Type B pancreatic cell (in vitro differentiated cells): ENCODE measurements around the gene CAMSAP1. TPM values are rescaled to one million over a fixed set of nuclear protein-coding genes. Genes with fewer than 3 reads are reported as not detected.

Experiments used
- DNase-seq: peaks from one replicate; pipeline ENCODE4 v3.0.0; 2021; ENCODE audit warnings: mixed read lengths; ENCODE audit not compliant: unreplicated experiment; ENCODE audit errors: extremely low spot score
- H3K27ac Mint-ChIP-seq: 2 replicates; pipeline ENCODE4 v1.8.0; 2021; ENCODE audit warnings: mild to moderate bottlenecking, mixed read lengths
- H3K27me3 Mint-ChIP-seq: 2 replicates; pipeline ENCODE4 v1.8.0; 2021; ENCODE audit warnings: mixed read lengths
- H3K36me3 Mint-ChIP-seq: 2 replicates; pipeline ENCODE4 v1.8.0; 2021; ENCODE audit warnings: mixed read lengths
- H3K4me1 Mint-ChIP-seq: one replicate; pipeline ENCODE4 v1.8.0; 2021; ENCODE audit warnings: mixed read lengths; ENCODE audit not compliant: unreplicated experiment
- H3K4me3 Mint-ChIP-seq: 2 replicates; pipeline ENCODE4 v1.8.0; 2021; ENCODE audit warnings: mild to moderate bottlenecking, mixed read lengths
- H3K9me3 Mint-ChIP-seq: 2 replicates; pipeline ENCODE4 v1.8.0; 2021; ENCODE audit warnings: mixed read lengths
- total RNA-seq: library from RNA; stranded (reverse); gene quantifications from 2 replicates; pipeline ENCODE4 v1.2.1, GENCODE V29; 2021; ENCODE audit warnings: low replicate concordance
- TF ChIP-seq, protein P1 (sequence below): fragments of 200-600 bp; sonication (generic); conservative IDR thresholded peaks from 2 replicates; pipeline ENCODE4 v1.5.0; 2021; ENCODE audit warnings: antibody characterized with exemption, mild to moderate bottlenecking

Gene CAMSAP1
- total RNA-seq, 1 donor from 2014 or later: 58.2 TPM

DNA sequence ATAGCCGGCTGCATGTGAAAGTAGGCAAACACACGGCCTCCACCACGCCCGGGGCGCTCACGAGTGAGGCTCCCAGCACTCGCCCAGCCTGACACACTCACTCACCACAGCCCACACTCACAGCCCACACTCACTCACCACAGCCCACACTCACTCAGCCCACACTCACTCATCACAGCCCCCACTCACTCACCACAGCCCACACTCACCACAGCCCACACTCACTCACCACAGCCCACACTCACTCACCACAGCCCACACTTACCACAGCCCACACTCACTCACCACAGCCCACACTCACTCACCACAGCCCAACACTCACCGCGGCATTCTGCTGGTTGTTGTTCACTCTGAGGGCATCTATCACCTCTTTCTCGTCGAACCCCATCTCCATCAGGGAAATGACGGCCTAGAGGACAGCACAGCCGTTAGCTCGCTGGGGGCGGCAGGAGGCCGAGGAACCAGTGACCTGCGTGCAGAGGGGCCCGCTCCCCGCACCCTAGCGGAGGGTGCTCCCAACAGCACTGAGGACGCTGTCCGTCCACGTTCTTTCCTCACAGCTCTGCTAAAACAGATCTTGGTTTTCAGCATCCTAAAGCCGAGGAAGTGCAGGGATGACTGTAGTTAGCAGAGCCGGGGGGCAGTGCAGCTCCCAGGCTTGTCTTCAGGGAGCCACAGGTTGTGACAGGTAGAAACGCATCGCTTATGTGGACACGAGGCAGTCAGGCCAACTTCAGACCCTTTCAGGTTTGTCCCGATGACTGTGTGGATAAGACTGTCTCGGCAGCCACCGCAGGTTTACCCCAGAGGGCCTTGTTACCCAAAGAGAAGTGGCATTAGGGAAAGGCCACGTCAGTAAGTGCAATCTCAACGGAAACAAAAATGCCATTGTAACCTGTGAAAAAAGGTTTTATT, 32.3 kb upstream of the CAMSAP1 start:
- Mint-ChIP-seq H3K27ac (no peak overlapping the region), H3K9me3 (no peaks in the 10 kb centered on the region), H3K4me3 (no peak overlapping the region), H3K4me1 (no peaks in the 10 kb centered on the region), H3K27me3 (no peaks in the 10 kb centered on the region), H3K36me3 (peaks cover 36% of the 10 kb centered on the region)
- DNase-seq: no peak
- TF ChIP-seq, protein P1, sequence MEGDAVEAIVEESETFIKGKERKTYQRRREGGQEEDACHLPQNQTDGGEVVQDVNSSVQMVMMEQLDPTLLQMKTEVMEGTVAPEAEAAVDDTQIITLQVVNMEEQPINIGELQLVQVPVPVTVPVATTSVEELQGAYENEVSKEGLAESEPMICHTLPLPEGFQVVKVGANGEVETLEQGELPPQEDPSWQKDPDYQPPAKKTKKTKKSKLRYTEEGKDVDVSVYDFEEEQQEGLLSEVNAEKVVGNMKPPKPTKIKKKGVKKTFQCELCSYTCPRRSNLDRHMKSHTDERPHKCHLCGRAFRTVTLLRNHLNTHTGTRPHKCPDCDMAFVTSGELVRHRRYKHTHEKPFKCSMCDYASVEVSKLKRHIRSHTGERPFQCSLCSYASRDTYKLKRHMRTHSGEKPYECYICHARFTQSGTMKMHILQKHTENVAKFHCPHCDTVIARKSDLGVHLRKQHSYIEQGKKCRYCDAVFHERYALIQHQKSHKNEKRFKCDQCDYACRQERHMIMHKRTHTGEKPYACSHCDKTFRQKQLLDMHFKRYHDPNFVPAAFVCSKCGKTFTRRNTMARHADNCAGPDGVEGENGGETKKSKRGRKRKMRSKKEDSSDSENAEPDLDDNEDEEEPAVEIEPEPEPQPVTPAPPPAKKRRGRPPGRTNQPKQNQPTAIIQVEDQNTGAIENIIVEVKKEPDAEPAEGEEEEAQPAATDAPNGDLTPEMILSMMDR: no peak

DNA sequence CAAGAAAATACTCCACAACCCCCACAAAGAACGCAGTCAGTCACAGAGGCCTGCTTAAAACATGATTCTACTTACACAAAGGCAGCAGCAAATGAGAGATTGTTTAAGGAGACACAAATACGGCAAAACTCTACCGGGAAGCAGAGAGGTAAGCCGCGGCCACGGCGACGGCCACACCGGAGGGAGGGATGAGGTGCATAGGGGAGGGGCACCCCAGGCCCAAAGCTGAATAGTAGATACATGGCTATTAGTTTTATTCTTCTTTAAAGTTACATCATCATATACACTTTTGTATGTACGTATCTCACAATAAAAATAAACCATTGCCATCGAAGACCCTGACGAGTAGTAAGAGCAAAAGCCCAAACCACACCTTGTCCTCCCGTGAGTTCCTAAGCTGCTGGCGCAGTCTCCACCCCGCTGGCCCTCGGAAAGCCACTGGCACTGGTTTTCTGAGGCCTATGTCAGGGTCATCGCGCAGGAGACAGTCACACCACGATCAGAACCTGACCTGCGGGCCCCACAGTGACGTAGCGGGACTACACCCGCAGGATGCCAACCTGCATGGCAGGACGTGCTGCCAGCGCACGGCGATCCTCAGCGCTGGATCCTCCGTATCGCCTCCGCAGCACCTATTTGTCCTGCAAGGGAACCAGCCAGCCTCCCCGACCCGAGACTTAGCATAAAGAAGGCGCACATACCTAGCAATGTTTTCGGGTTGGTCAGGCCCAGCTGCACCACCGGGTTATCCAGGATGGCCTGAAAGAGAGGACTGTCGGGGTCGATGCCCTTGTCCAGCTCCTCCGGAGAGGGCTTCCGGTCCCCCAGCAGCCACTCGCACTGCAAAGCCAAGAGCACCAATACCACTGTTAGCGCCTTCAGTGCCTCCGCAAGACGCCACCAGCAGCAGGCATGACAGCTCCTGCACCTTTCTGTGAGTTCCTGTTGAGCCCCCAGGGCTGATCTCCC, 30.5 kb upstream of the CAMSAP1 start:
- Mint-ChIP-seq H3K36me3 (peaks cover 30% of the 10 kb centered on the region), H3K9me3 (no peaks in the 10 kb centered on the region), H3K4me1 (no peaks in the 10 kb centered on the region), H3K27ac (no peak overlapping the region), H3K4me3 (no peak overlapping the region), H3K27me3 (no peaks in the 10 kb centered on the region)
- DNase-seq: no peak
- TF ChIP-seq, protein P1: no peak

DNA sequence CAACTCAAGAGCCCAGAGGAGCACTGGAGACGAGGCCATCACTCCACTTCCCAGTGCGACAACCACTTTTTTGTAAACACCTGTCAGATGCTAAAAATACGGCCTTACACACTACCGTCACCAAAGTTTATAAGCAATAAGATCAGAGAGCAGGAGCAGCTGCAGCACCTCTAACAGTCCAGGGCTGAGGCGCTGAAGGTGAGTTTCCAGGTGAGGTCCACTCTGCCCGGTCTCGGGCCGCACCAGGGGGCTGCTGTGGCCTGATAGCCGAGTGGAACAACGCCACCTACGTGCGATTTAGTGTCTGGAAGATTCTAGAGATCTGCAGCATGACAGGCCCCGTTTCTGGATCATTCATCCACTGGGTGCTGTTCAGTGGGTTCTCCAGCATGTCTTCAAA, 25.8 kb upstream of the CAMSAP1 start:
- Mint-ChIP-seq H3K4me3 (no peak overlapping the region), H3K9me3 (no peaks in the 10 kb centered on the region), H3K27ac (no peak overlapping the region), H3K27me3 (no peaks in the 10 kb centered on the region), H3K36me3 (peaks cover 22% of the 10 kb centered on the region), H3K4me1 (no peaks in the 10 kb centered on the region)
- DNase-seq: no peak
- TF ChIP-seq, protein P1: no peak

DNA sequence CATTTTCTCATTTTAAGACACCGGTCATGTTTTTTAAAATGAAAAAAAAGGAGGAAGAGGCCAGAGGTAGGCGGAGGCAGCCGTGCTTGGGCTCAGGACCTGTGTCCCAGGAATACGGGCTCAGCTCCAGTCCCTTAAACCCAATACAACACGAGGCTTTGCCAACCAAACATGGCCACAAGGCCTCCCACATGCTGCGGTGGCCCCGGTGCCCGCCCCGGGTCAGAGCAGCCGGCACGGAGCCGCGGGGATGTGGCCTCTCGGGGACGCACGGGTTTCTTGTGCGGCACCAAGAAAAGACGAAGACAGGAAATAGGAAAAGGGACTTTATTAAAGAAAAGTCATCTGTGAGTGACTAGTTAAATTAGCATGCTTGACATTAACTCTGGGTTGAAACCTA, 25.3 kb upstream of the CAMSAP1 start:
- Mint-ChIP-seq H3K4me1 (no peaks in the 10 kb centered on the region), H3K36me3 (peaks cover 20% of the 10 kb centered on the region)
- TF ChIP-seq, protein P1: no peak

DNA sequence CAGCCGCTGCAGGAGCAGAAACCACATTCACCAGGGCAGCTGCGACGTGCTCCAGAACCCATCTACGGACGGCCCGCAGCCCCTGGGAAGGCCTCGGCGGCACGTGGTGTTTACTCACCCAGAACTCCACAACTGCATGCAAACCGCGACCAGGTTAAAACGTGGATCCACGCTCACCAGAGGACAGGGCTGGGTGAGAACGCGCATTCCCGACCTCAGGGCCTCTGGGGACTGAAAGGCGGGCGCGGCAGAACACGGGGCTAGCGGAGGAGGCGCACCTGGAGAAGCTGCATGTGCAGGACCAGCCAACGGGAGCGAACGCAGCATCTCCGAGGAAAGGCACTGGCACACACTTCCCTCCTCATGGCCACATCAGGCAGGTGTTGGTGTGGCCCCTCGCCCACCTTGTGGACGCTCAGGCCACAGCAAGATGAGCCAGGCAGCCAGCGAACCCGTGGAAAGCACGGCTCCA, 24.0 kb upstream of the CAMSAP1 start:
- Mint-ChIP-seq H3K36me3 (peaks cover 12% of the 10 kb centered on the region), H3K4me1 (no peaks in the 10 kb centered on the region), H3K27ac (no peak overlapping the region), H3K4me3 (no peak overlapping the region), H3K27me3 (no peaks in the 10 kb centered on the region), H3K9me3 (no peaks in the 10 kb centered on the region)
- TF ChIP-seq, protein P1: no peak
- DNase-seq: no peak

More for the DNA sequence above, 25.3 kb upstream of the CAMSAP1 start:
- H3K27me3 Mint-ChIP-seq: no peaks in the 10 kb centered on the region
- no peak overlapping the region for H3K27ac Mint-ChIP-seq
- H3K9me3 Mint-ChIP-seq: no peaks in the 10 kb centered on the region
- H3K4me3 Mint-ChIP-seq: no peak overlapping the region
- no peak for DNase-seq
